GM10248 (cell line): Measurements from ENCODE around the gene LEMD2.

Source experiments
- CTCF ChIA-PET: fragments of 300-600 bp; sonication (Branson Sonifier 250); formaldehyde crosslinking; extraction: SDS; loops from one replicate; lab custom pipeline; 2021; ENCODE audit warnings: antibody characterized with exemption; lab: Yijun Ruan, JAX
- POLR2A ChIA-PET: fragments of 350-650 bp; sonication (Branson Sonifier 250); formaldehyde crosslinking; extraction: SDS; loops from one replicate; lab custom pipeline; 2020; ENCODE audit warnings: antibody characterized with exemption; lab: Yijun Ruan, JAX
- DNase-seq: peaks from one replicate; pipeline ENCODE4 v3.0.0; 2012; ENCODE audit errors: extremely low spot score
- TF ChIP-seq, protein P1 (sequence below): IDR thresholded peaks from 2 replicates; pipeline ENCODE4 v1.5.1; 2012; ENCODE audit warnings: mild to moderate bottlenecking, low read depth; ENCODE audit errors: extremely low read depth, missing control alignments, control extremely low read depth

LEMD2 gene

DNA sequence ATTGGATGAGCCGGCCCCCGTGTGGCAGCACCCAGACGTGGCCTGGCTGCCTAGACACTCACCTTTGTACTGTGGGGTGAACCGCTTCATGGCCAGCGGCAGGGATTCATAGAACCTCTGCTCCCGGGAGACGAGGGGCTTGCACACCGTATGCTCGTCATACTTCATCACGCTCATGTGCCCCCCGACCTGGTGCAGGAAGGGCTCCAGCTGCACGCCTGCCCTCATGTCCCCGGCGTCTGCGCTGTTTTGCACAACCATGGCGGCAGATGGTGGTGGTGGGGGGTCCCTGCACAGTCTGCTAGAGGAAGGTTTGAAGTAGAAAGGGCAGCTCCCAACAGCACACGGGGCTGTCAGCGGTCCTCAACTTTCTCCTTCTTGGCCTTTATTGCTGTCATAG is 53.7 kb downstream of the LEMD2 start:
- no peak for DNase-seq
- CTCF ChIA-PET = no interaction called here
- POLR2A ChIA-PET = no interaction called here
- TF ChIP-seq, protein P1, sequence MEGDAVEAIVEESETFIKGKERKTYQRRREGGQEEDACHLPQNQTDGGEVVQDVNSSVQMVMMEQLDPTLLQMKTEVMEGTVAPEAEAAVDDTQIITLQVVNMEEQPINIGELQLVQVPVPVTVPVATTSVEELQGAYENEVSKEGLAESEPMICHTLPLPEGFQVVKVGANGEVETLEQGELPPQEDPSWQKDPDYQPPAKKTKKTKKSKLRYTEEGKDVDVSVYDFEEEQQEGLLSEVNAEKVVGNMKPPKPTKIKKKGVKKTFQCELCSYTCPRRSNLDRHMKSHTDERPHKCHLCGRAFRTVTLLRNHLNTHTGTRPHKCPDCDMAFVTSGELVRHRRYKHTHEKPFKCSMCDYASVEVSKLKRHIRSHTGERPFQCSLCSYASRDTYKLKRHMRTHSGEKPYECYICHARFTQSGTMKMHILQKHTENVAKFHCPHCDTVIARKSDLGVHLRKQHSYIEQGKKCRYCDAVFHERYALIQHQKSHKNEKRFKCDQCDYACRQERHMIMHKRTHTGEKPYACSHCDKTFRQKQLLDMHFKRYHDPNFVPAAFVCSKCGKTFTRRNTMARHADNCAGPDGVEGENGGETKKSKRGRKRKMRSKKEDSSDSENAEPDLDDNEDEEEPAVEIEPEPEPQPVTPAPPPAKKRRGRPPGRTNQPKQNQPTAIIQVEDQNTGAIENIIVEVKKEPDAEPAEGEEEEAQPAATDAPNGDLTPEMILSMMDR = no peak

DNA sequence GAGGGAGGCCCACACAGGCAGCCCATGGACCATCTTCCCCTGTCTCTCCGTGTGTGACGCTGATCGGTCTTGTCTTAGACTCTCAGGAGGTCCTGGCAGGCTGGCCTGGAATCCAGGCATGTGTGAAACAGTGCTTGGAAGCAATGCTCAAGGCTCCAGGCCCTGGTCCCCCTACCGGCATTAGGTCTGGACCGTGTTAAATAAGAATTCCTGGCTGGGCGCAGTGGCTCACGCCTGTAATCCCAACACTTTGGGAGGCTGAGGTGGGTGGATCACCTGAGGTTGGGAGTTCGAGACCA is 55.3 kb downstream of the LEMD2 start:
- ChIA-PET POLR2A (no interaction called here), CTCF (interaction anchor here (3.5 kb wide), 1 partner anchor 11 kb away, joined by 15 read pairs; no protein-coding TSS in a partner anchor)
- TF ChIP-seq, protein P1 = no peak
- DNase-seq = no peak

DNA sequence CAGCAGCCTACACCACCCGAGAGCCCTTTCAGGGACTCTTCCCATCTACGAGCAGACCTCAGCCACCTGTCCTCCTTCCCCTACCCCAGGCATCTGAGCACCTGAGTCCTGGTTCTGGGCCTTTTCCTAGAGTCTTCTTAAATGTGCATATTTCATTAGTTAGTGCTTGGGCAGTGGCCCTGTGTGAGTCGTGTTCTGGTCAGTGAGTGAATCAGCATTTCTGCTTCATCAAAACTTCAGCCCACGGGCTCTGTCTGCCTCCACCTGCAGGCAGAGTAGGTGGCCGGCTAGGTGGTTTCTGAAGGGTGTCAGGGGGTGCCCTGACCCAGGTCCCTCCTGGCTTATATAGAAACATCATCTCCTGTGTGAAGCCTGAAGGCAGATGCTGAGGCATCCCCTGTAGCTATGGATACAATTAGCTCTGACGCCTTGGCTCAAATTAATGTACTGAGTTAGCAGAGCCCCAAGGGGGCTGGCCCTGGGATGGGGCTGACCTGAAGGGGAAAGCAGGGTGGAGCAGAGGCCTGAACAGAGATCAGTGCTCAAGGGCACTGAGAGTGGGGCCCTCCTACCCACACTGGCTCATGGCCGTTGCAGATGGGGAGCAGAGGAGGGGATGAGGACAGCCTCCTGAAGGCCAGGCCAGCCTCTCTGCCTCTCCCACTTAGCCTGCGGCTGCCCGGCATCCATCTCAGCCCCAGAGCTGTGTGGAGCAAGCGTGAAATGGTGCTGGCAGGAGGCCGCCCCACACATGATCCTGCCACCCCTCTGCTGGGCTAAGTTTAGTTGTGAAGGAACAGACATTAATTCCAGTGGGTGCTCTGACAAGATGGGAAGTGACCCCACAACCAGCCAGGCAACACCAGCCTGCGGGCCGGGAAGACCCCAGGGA is 55.9 kb downstream of the LEMD2 start:
- CTCF ChIA-PET = interaction anchor here (3.5 kb wide), 1 partner anchor 12 kb away, joined by 15 read pairs; no protein-coding TSS in a partner anchor
- TF ChIP-seq, protein P1 = no peak
- POLR2A ChIA-PET = no interaction called here
- no peak for DNase-seq

DNA sequence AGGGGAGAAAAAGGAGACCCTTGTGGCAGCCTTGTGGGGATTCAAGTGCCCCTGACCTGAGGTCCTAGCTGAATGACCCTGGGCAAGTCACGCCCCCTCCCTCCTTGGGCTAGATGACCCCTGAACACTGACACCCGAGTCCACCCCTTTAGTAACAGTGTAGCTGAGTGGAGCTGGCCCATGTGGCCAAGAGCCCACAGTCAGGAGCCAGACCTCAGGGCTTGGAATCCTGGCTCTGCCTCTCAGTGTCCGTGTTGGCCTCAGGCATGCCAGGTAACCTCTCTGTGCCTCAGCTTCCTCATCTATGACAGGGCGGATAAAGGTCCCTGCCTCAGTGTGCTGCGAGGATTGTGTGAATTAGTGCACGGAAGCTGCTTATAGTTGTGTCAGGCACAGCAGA is 56.5 kb downstream of the LEMD2 start:
- CTCF ChIA-PET = interaction anchor here (1.7 to 3.5 kb wide), 2 partner anchors 12 to 295 kb away, joined by 3 to 15 read pairs; no protein-coding TSS in a partner anchor
- POLR2A ChIA-PET = no interaction called here
- DNase-seq = no peak

GRCh38 chr6:33731751-33732282 is 57.1 kb downstream of the LEMD2 start:
- CTCF ChIA-PET = interaction anchor here (1.7 to 3.5 kb wide), 2 partner anchors 13 to 295 kb away, joined by 3 to 15 read pairs; no protein-coding TSS in a partner anchor
- TF ChIP-seq, protein P1 = no peak
- POLR2A ChIA-PET = interaction anchor here (0.6 kb wide), 1 partner anchor 42 kb away, joined by 3 read pairs; no protein-coding TSS in a partner anchor
- no peak for DNase-seq

More for the DNA sequence above, 56.5 kb downstream of the LEMD2 start:
- TF ChIP-seq, protein P1 = no peak

DNA sequence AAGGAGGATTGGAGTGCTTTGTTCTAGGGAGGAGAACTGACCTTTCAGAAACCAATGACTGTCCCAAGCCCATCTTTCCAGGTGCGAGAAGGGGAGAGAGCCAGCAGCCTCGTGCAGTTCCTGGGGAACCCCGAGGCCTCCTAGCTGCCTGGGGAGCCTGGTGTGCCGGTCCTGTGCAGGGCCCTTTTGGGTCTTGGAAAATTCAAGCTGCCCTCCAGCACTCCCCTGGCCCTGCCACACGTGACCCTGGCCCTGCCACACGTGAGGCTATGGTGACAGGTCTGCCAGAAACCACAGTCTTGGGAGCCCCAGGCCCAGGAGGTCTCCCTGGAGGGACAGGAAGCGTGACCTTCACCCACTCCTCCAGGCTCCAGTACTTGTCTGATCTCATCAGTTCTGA is 57.9 kb downstream of the LEMD2 start:
- TF ChIP-seq, protein P1 = no peak
- CTCF ChIA-PET = interaction anchor here (1.7 to 3.5 kb wide), 2 partner anchors 14 to 296 kb away, joined by 3 to 15 read pairs; no protein-coding TSS in a partner anchor
- no peak for DNase-seq
- POLR2A ChIA-PET = no interaction called here
